GM21528 (cell line): ENCODE measurements around the gene ITGBL1.
A peak's percentile ranks its signal among the peaks of the same experiment; 100 is the strongest.

Experiments
- ATAC-seq: cut with Tn5 transposase; IDR thresholded peaks from one replicate; pipeline ENCODE4 v1.9.1; 2021; ENCODE audit warnings: mild to moderate bottlenecking, moderate library complexity; ENCODE audit not compliant: unreplicated experiment, low FRiP score

The ITGBL1 gene

DNA sequence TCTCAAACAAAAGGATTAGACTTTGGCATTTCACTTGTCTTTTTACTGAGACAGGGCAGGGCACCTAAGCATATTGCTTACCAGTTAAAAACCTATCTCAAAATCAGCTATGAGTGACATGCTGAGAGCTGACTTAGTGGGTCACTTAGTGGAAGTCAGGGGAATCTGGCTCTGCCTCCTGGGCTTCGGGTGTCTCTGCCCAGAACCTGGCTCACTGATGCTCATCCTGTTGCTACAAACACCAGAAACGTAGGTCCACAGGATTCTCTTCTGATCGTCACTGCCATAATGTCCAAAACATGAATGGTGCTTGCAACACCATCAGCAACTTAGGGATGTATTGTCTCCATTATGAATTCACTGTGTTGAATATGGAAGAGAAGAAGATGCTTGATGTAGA lies 276.1 kb downstream of the ITGBL1 start:
- ATAC-seq, result no peak

- ATAC-seq, result no peak
Observed at GRCh38 chr13:101730420-101731000, 278.0 kb downstream of the ITGBL1 start.

GRCh38 chr13:101736566-101736965 lies 284.1 kb downstream of the ITGBL1 start:
- ATAC-seq, result no peak

DNA sequence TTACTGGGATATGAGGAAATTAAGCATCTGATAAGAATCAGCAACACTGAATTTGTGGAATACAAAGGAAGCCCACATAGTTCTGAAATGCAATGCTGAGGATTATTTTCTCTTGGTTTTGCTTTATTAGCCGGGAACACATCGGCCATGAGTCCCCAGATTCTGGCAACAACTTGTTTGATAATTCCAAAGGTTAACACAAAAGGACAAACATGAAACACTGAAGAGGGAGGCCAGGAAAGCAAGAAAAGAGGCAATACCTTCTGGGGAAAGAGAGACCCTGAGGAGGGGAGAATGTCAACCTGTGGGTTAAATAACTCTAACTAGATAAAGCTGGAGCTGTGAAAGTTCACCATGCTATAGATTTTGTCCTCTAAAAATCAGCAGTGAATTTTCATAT lies 285.9 kb downstream of the ITGBL1 start:
- ATAC-seq, result no peak

DNA sequence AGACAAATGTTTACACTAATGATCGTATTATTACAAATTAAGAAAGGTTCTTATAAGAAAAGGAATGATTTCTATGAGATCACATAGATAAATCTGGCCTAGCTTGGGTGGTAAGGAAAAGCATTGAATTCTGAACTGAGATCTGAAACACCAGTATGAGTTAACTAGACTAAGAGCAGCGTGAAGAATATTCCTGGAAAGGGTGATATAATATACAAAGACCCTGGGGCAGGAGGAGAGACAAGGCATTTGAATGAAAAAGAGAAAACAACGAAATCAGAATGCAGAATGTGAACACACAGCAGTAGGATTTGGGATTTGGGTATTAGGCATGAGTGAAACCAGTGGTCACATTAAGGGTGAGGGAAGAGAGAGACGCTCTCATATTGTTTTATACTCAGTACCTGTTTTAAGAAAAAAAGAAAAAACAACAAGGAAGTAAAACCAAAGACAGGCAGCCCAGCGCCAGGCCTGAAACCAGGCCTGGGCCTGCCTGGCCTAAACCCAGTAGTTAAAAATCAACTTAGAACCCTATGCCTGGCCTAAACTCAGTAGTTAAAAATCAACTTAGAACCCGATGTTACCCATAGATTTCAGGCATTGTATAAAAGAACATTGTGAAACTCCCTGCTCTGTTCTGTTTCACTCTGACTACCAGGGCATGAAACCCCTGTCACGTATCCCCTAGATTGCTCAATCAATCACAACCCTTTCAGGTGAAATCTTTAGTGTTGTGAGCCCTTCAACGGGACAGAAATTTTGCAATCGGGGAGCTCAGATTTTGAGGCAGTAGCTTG lies 287.1 kb downstream of the ITGBL1 start:
- ATAC-seq, result peak; percentile 94

DNA sequence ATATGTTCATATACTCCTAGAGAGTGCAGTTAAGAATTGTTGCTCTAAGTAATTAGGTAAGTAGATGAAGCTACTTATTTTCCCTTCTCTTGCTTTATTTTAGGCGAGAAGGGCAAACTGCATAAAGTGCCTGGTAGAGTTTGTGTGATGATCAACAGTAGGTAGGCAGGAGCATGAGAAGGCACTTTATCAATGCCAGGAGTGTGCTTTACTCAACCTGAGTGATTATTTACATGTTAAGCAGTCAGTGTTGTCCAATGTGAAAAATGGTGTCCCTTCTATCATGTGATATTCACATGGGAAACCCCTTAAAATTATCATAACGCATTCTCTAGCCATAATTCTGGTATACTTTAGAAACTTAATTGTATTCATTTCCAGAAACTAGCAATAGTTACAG lies 294.0 kb downstream of the ITGBL1 start:
- ATAC-seq, result no peak

GRCh38 chr13:101747039-101747438 lies 294.6 kb downstream of the ITGBL1 start:
- ATAC-seq, result no peak

- ATAC-seq, result no peak
Observed at GRCh38 chr13:101749584-101749983, 297.1 kb downstream of the ITGBL1 start.

DNA sequence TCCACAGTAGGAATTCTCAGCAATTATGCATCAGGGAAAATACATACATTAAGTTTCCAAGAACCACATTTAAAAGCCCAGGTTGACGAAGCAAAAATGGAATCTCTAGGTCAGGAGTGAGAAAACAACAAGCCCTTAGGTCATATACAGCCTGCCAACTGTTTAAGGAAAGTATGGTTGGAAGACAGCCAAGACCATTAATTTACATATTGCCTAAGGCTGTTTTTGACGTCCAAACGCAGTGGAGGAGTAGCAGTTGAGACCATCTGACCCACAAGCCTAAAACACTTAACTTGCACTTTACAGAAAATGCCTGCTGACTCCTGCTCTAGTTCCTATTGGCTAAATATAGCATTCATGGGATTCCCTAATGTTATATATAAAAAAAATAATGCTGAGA lies 299.0 kb downstream of the ITGBL1 start:
- peak; percentile 53 for ATAC-seq

GRCh38 chr13:101752432-101752831 lies 300.0 kb downstream of the ITGBL1 start:
- no peak for ATAC-seq

- ATAC-seq, result no peak
Observed at GRCh38 chr13:101755228-101755887, 302.9 kb downstream of the ITGBL1 start.

GRCh38 chr13:101757446-101758039 lies 305.1 kb downstream of the ITGBL1 start:
- peak; percentile 81 for ATAC-seq

DNA sequence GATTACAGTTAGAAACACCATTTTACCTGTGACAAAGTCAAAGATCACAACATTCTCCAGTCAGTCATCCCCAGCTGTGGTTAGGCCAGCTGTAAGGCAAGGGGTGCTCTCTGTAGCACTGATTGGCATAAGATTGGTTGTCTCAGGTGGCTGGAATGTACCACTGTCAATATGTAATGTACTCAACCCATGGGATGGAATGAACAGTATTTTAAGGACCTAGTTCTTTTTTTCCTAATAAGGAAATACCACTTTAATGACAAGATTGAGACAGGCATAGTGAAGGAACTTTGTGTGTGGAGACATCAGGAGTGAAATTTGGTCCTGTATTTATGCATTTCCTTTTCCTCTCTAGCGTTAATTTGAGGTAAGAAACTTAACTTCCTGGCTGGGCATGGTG lies 310.7 kb downstream of the ITGBL1 start:
- no peak for ATAC-seq
